Esophagus muscularis mucosa (tissue), 4 donors: ENCODE data around the gene BAIAP2L1. TPM values are rescaled to one million over a fixed set of nuclear protein-coding genes. Genes with fewer than 3 reads are reported as not detected.

Experiments
- DNase-seq: peaks from one replicate; pipeline ENCODE4 v3.0.0-alpha.2; 2017; ENCODE audit errors: extremely low spot score
- H3K27ac ChIP-seq, 4 donors: fragments of 200-600 bp; sonication (generic); replicated peaks in 1 of 4; 1 replicate in 3 of 4; 2 replicates in 1 of 4; pipeline ENCODE4 v1.5.1; 2016 to 2019; ENCODE audit warnings: mild to moderate bottlenecking in 1 of 4
- H3K27me3 ChIP-seq, 4 donors: fragments of 200-600 bp; sonication (generic); one replicate each; pipeline versions ENCODE4 v1.5.1 to v1.6.0; 2016 to 2019
- H3K36me3 ChIP-seq, 4 donors: fragments of 200-600 bp; sonication (generic); one replicate each; pipeline ENCODE4 v1.5.1; 2016 to 2019
- H3K4me1 ChIP-seq, 4 donors: fragments of 200-600 bp; sonication (generic); one replicate each; pipeline ENCODE4 v1.5.1; 2016 to 2019
- H3K4me3 ChIP-seq, 4 donors: fragments of 200-600 bp; sonication (generic); 1 replicate in 2 of 4; 2 replicates in 2 of 4; pipeline ENCODE4 v1.5.1; 2016 to 2019; ENCODE audit warnings: mild to moderate bottlenecking in 4 of 4, moderate library complexity in 1 of 4
- H3K9me3 ChIP-seq, 4 donors: fragments of 200-600 bp; sonication (generic); 1 replicate in 3 of 4; 2 replicates in 1 of 4; pipeline ENCODE4 v1.5.1; 2016 to 2019
- EP300 ChIP-seq: sonication (generic); formaldehyde crosslinking; IDR thresholded peaks from one replicate; pipeline ENCODE4 v1.6.1; 2017; ENCODE audit warnings: antibody characterized with exemption
- POLR2A ChIP-seq: fragments of 450-650 bp; IDR thresholded peaks from one replicate; pipeline ENCODE4 v1.6.1; 2017; ENCODE audit warnings: antibody characterized with exemption, moderate library complexity, mild to moderate bottlenecking, low read depth
- POLR2AphosphoS5 ChIP-seq, 2 donors: sonication (generic); formaldehyde crosslinking; IDR thresholded peaks; one replicate each; pipeline ENCODE4 v1.6.1; 2017; ENCODE audit warnings: antibody characterized with exemption in 2 of 2
- WGBS: methylation state at CpG from one replicate; pipeline ENCODE4 v1.1.5; 2018; 5-methylcytosine and 5-hydroxymethylcytosine counted together
- intact Hi-C: fragments of 100-400 bp; cut with DNase I; formaldehyde crosslinking; loops from one replicate; pipeline ENCODE4 v1.15.1; 2023
- total RNA-seq, 4 donors: library from RNA; depleted of rRNA; stranded (reverse); fragments of >200 nt; gene quantifications; one replicate each; pipeline versions ENCODE4 v1.1.0 to v1.2.1, GENCODE V29; 2016
- TF ChIP-seq, protein P1 (sequence below), 3 experiments: fragments of 200-600 bp in 2 of 3; fragments of 450-650 bp in 1 of 3; sonication (generic) in 2 of 3; IDR thresholded peaks; one replicate each; pipeline ENCODE4 v1.5.1; 2017 to 2019; ENCODE audit warnings: antibody characterized with exemption in 3 of 3, mild to moderate bottlenecking in 2 of 3, moderate library complexity in 1 of 3

Gene BAIAP2L1
- total RNA-seq, 4 donors from 2014 or later, result 0.84 to 2.5 (median 1.6) TPM

DNA sequence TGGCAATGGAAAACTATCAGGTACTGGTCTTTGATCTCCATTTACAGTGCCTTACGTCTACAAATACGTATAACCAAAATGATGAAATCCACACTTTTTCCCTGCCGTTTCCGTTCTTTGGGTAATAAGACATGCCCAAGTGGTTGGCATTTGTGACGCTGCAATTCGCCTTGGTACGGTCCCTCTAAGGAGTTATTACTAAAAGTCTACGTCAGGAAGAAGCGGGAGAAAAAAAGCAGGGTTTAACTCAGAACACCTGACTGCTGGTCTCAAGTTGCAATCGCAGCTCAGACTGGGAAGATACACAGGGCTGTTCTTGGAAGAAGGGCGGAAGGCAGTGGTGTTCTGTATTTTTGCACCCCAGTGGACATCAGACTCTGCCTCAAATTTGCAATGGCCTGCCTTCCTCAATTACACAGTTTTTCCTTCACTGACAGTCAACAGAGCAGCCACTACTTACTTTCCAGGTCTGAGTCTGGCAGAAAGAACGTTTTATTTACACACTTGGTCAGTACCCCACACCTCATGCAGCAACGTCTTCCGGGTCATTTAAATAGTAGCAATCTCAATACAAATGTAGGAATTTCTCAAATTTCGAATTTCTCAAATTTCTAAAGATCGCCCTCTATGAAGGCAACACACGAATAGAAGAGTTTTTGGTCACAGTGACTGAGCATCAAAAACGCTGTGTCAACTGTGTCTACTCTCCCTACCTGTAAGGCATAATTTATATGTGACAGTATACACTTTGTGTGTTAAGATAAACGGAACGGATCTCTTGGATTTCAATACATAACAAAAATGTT is 2.1 kb downstream of the BAIAP2L1 start:
- no peak overlapping the region for H3K27ac ChIP-seq
- 67% methylated on average over 20 of the region's 20 CpGs for WGBS
- no peak for DNase-seq
- intact Hi-C loops, result no loop called here
- H3K27me3 ChIP-seq, result peaks cover 0 to 44% (median 24%) of the 10 kb centered on the region in 4 donors
- no peaks in the 10 kb centered on the region for H3K36me3 ChIP-seq
- H3K4me1 ChIP-seq, result peaks cover 0 to 19% (median 18%) of the 10 kb centered on the region in 4 donors
- no peak overlapping the region for H3K4me3 ChIP-seq
- TF ChIP-seq POLR2AphosphoS5 (IDR thresholded peaks at IDR 0.05), result no peak
- no peak for TF ChIP-seq EP300
- TF ChIP-seq, protein P1, sequence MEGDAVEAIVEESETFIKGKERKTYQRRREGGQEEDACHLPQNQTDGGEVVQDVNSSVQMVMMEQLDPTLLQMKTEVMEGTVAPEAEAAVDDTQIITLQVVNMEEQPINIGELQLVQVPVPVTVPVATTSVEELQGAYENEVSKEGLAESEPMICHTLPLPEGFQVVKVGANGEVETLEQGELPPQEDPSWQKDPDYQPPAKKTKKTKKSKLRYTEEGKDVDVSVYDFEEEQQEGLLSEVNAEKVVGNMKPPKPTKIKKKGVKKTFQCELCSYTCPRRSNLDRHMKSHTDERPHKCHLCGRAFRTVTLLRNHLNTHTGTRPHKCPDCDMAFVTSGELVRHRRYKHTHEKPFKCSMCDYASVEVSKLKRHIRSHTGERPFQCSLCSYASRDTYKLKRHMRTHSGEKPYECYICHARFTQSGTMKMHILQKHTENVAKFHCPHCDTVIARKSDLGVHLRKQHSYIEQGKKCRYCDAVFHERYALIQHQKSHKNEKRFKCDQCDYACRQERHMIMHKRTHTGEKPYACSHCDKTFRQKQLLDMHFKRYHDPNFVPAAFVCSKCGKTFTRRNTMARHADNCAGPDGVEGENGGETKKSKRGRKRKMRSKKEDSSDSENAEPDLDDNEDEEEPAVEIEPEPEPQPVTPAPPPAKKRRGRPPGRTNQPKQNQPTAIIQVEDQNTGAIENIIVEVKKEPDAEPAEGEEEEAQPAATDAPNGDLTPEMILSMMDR (IDR thresholded peaks at IDR 0.05), result no peak
- TF ChIP-seq POLR2A, result no peak
- H3K9me3 ChIP-seq, result no peaks in the 10 kb centered on the region

DNA sequence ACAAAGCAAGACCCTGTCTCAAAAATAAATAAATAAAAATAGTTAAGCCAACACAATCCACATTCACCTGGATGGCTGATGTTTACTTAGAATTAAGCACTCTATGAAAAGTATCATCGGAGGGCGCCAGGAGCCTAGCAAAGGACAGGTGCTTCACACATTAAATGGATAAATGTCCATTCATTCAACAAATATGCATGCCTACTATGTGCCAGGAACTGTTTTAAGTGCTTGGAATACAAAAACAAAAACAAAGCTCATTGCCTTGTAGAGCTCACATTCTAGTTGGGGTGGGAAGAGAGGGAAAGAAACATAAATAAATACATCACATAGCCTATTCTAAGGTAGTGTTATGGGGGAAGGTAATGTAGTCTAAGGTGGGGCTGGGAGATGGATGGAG is 4.1 kb downstream of the BAIAP2L1 start:
- no peaks in the 10 kb centered on the region for H3K36me3 ChIP-seq
- H3K27ac ChIP-seq, result no peak overlapping the region
- DNase-seq, result no peak
- whole genome bisulfite sequencing, result 92% methylated on average over 2 of the region's 2 CpGs
- no peaks in the 10 kb centered on the region for H3K9me3 ChIP-seq
- peaks cover 0 to 19% (median 18%) of the 10 kb centered on the region in 4 donors for H3K4me1 ChIP-seq
- intact Hi-C loops, result no loop called here
- peaks cover 0 to 26% (median 13%) of the 10 kb centered on the region in 4 donors for H3K27me3 ChIP-seq
- H3K4me3 ChIP-seq, result no peak overlapping the region
- TF ChIP-seq EP300, result no peak

DNA sequence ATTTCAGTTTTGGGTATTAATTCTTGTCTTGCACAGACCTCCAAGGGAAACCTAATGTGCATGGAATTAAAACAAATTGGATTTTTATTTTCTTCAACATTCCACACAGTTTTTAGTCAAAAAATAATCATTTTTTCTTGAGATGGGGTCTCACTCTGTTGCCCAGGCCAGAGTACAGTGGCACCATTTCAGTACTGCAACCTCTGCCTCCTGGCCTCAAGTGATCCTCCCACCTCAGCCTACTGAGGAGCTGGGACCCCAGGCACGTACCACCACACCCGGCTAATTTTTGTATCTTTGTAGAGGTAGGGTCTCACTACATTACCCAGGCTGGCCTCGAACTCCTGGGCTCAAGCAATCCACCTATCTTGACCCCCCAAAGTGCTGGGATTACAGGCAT is 4.9 kb downstream of the BAIAP2L1 start:
- Histone ChIP-seq H3K36me3 (no peaks in the 10 kb centered on the region), H3K27ac (no peak overlapping the region), H3K9me3 (no peaks in the 10 kb centered on the region), H3K4me1 (peaks cover 0 to 12% (median 11%) of the 10 kb centered on the region in 4 donors), H3K4me3 (no peak overlapping the region), H3K27me3 (peaks cover 0 to 18% (median 5%) of the 10 kb centered on the region in 4 donors)
- intact Hi-C loops, result no loop called here
- WGBS, result 80% methylated on average over 3 of the region's 3 CpGs
- TF ChIP-seq POLR2AphosphoS5 (IDR thresholded peaks at IDR 0.05), result no peak
- no peak for TF ChIP-seq POLR2A
- TF ChIP-seq, protein P1 (IDR thresholded peaks at IDR 0.05), result no peak
- TF ChIP-seq EP300, result no peak
- no peak for DNase-seq

DNA sequence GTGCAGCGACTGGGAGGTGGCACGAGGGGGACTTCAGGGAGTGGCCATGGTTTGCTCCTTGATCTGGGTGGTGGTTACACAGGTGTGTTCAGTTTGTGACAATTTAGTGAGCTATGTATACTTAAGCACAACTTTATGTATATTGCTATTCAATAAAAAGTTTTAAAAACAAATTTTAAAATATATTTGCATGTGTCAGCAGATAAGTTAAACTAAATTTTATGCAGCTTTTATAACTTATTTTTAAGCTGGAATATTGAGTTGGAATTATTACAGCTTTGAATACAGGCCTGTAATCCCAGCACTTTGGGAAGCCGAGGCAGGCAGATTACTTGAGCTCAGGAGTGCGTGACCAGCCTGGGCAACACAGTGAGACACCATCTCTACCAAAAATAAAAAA is 5.4 kb downstream of the BAIAP2L1 start:
- peaks cover 0 to 7% (median 7%) of the 10 kb centered on the region in 4 donors for H3K4me1 ChIP-seq
- no peak overlapping the region for H3K4me3 ChIP-seq
- peaks cover 0 to 13% (median under 1%) of the 10 kb centered on the region in 4 donors for H3K27me3 ChIP-seq
- 91% methylated on average over 4 of the region's 4 CpGs for WGBS
- H3K36me3 ChIP-seq, result no peaks in the 10 kb centered on the region
- H3K27ac ChIP-seq, result no peak overlapping the region
- no peak for DNase-seq
- intact Hi-C loops, result no loop called here
- TF ChIP-seq EP300 (no peak), POLR2A (no peak)
- no peaks in the 10 kb centered on the region for H3K9me3 ChIP-seq

DNA sequence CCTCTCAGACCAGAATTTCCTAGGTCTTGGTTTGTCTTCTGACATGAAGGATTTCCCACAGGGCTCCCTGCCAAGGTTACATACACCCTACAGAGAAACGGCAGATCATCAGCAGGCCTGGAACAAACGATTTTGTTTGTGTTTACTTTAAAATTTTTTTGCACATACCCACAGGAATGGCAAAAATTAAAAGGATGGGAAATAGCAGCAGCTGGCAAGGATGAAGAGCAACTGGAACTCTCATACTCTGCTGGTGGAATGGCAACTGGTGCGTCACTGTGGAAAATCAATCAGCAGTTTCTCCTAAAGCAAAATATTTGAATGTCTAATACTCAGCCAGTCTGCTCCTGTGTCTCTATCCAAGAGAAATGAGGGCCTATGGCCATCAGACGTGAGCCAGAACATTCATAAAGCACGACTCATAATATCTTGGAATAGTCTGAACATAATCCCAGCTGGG is 6.5 kb downstream of the BAIAP2L1 start:
- Histone ChIP-seq H3K4me3 (no peak overlapping the region), H3K4me1 (no peaks in the 10 kb centered on the region), H3K9me3 (no peaks in the 10 kb centered on the region), H3K27ac (no peak overlapping the region), H3K27me3 (peaks cover 0 to 11% (median 0%) of the 10 kb centered on the region in 4 donors), H3K36me3 (no peaks in the 10 kb centered on the region)
- intact Hi-C loops, result no loop called here
- 32% methylated on average over 5 of the region's 5 CpGs for WGBS
- no peak for DNase-seq
- TF ChIP-seq POLR2A (no peak), POLR2AphosphoS5 (IDR thresholded peaks at IDR 0.05) (no peak), EP300 (no peak)
- TF ChIP-seq, protein P1 (IDR thresholded peaks at IDR 0.05), result no peak
